GM19468 (cell line): ENCODE results near the gene AHI1.
"Not testable (repeated sequence)": the region's sequence is repeated elsewhere in the genome, so short reads cannot be mapped to it uniquely, and the experiment has no call there.

Source experiments
- ATAC-seq: cut with Tn5 transposase; IDR thresholded peaks from one replicate; pipeline ENCODE4 v1.9.1; 2021; ENCODE audit warnings: mild to moderate bottlenecking, moderate library complexity, moderate number of reproducible peaks; ENCODE audit not compliant: unreplicated experiment; ENCODE audit errors: extremely low read depth

AHI1 gene

GRCh38 chr6:135246412-135247012 lies 251.0 kb downstream of the AHI1 start:
- not testable (repeated sequence) for ATAC-seq

GRCh38 chr6:135244805-135245204 lies 252.7 kb downstream of the AHI1 start:
- no peak for ATAC-seq

- ATAC-seq, result no peak
These were observed 253.4 kb downstream of the AHI1 start for GRCh38 chr6:135243871-135244796.

- no peak for ATAC-seq
These were observed 256.8 kb downstream of the AHI1 start for GRCh38 chr6:135240711-135241110.

- no peak for ATAC-seq
These were observed 260.8 kb downstream of the AHI1 start for GRCh38 chr6:135236732-135237131.

GRCh38 chr6:135236319-135236718 lies 261.2 kb downstream of the AHI1 start:
- ATAC-seq, result no peak

- no peak for ATAC-seq
These were observed 261.8 kb downstream of the AHI1 start for GRCh38 chr6:135235716-135236115.

GRCh38 chr6:135234492-135234780 lies 263.1 kb downstream of the AHI1 start:
- no peak for ATAC-seq

GRCh38 chr6:135233686-135234491 lies 263.7 kb downstream of the AHI1 start:
- peak; percentile 34 for ATAC-seq
